AG04450 (cell line): ENCODE results near the gene POLR3A. TPM values are rescaled to one million over a fixed set of nuclear protein-coding genes. Genes with fewer than 3 reads are reported as not detected.
A peak's percentile ranks its signal among the peaks of the same experiment; 100 is the strongest.

Experiments used
- CTCF ChIA-PET: fragments of 300-600, 350-600 bp; formaldehyde crosslinking; extraction: SDS; loops from one replicate; lab custom pipeline; 2022; ENCODE audit warnings: antibody characterized with exemption, inconsistent platforms; lab: Charles Lee
- POLR2A ChIA-PET: fragments of 350-600 bp; formaldehyde crosslinking; extraction: SDS; loops from one replicate; lab custom pipeline; 2021; ENCODE audit warnings: antibody characterized with exemption, inconsistent platforms; lab: Yijun Ruan, JAX
- DNase-seq: peaks from one replicate; pipeline ENCODE4 v3.0.0-alpha.2; 2011; ENCODE audit warnings: low read depth, low spot score
- H3K27ac ChIP-seq: one replicate; pipeline ENCODE4 v1.5.1; 2012; ENCODE audit warnings: low read depth, low read length, control low read depth
- H3K27me3 ChIP-seq: one replicate; pipeline ENCODE4 v1.6.0; 2012; ENCODE audit warnings: low read length; ENCODE audit not compliant: control insufficient read depth, insufficient read depth
- H3K4me3 ChIP-seq: 2 replicates; pipeline ENCODE4 v1.5.1; 2011; ENCODE audit warnings: mild to moderate bottlenecking, low read depth, low read length, control low read depth
- H3K9me3 ChIP-seq: 2 replicates; pipeline ENCODE4 v1.5.1; 2012; ENCODE audit warnings: low read length; ENCODE audit not compliant: control insufficient read depth, insufficient read depth
- CTCF ChIP-seq: IDR thresholded peaks from 2 replicates; pipeline ENCODE4 v1.5.1; 2011; ENCODE audit warnings: low read depth, low read length, control low read depth, inconsistent platforms
- polyA plus RNA-seq: library from polyadenylated mRNA; depleted of rRNA; stranded (reverse); fragments of >200 nt; gene quantifications from 2 replicates; pipeline ENCODE4 v1.2.3, GENCODE V29; 2011

The POLR3A gene
- polyA plus RNA-seq, 1 experiment = 16.3 TPM

GRCh38 chr10:77939561-77940001, 89.7 kb downstream of the POLR3A start:
- CTCF ChIA-PET = no interaction called here
- Histone ChIP-seq H3K9me3 (no peaks in the 10 kb centered on the region; the same call in 1 of the 2 replicates), H3K4me3 (no peak overlapping the region), H3K27me3 (no peaks in the 10 kb centered on the region), H3K27ac (peak overlapping the region; percentile 69)
- no peak for TF ChIP-seq CTCF
- DNase-seq = peak; percentile 78
- POLR2A ChIA-PET = interaction anchor here (0.9 to 1.8 kb wide), 4 partner anchors 13 to 34 kb away, joined by 3 to 13 read pairs (median 8); partner anchors contain the start of gene DLG5

GRCh38 chr10:77936697-77937567, 92.4 kb downstream of the POLR3A start:
- no peak overlapping the region for H3K4me3 ChIP-seq
- no peaks in the 10 kb centered on the region for H3K27me3 ChIP-seq
- no peak for DNase-seq
- POLR2A ChIA-PET = no interaction called here
- CTCF ChIA-PET = interaction anchor here (0.7 kb wide), 1 partner anchor 13 kb away, joined by 8 read pairs; no protein-coding TSS in a partner anchor
- H3K9me3 ChIP-seq = no peaks in the 10 kb centered on the region
- no peak overlapping the region for H3K27ac ChIP-seq
- TF ChIP-seq CTCF = no peak

- no peak for TF ChIP-seq CTCF
- no peaks in the 10 kb centered on the region for H3K9me3 ChIP-seq
- CTCF ChIA-PET = no interaction called here
- H3K4me3 ChIP-seq = no peak overlapping the region
- POLR2A ChIA-PET = no interaction called here
- H3K27ac ChIP-seq = no peak overlapping the region
- no peaks in the 10 kb centered on the region for H3K27me3 ChIP-seq
- DNase-seq = no peak
These were observed 97.1 kb downstream of the POLR3A start for GRCh38 chr10:77932016-77932715.

GRCh38 chr10:77927402-77928246, 101.7 kb downstream of the POLR3A start:
- no peak for DNase-seq
- no peaks in the 10 kb centered on the region for H3K27me3 ChIP-seq
- H3K9me3 ChIP-seq = no peaks in the 10 kb centered on the region
- peak overlapping the region; percentile 83 for H3K4me3 ChIP-seq
- no peak overlapping the region for H3K27ac ChIP-seq
- ChIA-PET POLR2A (interaction anchor here (3.9 kb wide), 1 partner anchor 12 kb away, joined by 13 read pairs; no protein-coding TSS in a partner anchor), CTCF (no interaction called here)
- TF ChIP-seq CTCF = no peak
